Measurements from ENCODE around the gene WASHC1. TPM values are rescaled to one million over a fixed set of nuclear protein-coding genes. Genes with fewer than 3 reads are reported as not detected.
"Not testable (repeated sequence)": the region's sequence is repeated elsewhere in the genome, so short reads cannot be mapped to it uniquely, and the experiment has no call there.

WASHC1 gene
- total RNA-seq, 1 donor from 2014 or later, result 5.7 TPM

GRCh38 chr9:14129-14809 is 15.0 kb downstream of the WASHC1 start:
- not testable (repeated sequence) for H3K27ac ChIP-seq (ENCODE audit: low read depth, low read length); H3K36me3 ChIP-seq (ENCODE audit: control insufficient read depth in 3 of 3, insufficient read depth in 3 of 3, low read length in 3 of 3); H3K4me1 ChIP-seq (ENCODE audit: control insufficient read depth in 3 of 3, insufficient read depth in 3 of 3, low read length in 3 of 3)

GRCh38 chr9:11206-11605 is 18.1 kb downstream of the WASHC1 start:
- H3K4me1 ChIP-seq (ENCODE audit: control insufficient read depth in 3 of 3, insufficient read depth in 3 of 3, low read length in 3 of 3); H3K36me3 ChIP-seq (ENCODE audit: control insufficient read depth in 3 of 3, insufficient read depth in 3 of 3, low read length in 3 of 3); H3K27me3 ChIP-seq (ENCODE audit: control insufficient read depth in 3 of 3, insufficient read depth in 3 of 3, low read length in 3 of 3); H3K4me3 ChIP-seq (ENCODE audit: low read length in 3 of 3); H3K9me3 ChIP-seq (ENCODE audit: control insufficient read depth in 3 of 3, low read length in 3 of 3); H3K9ac ChIP-seq (ENCODE audit: low read depth in 1 of 3, low read length in 3 of 3); H3K27ac ChIP-seq (ENCODE audit: low read depth, low read length): not testable (repeated sequence)

More at GRCh38 chr9:14129-14809, 15.0 kb downstream of the WASHC1 start:
- not testable (repeated sequence) for H3K9me3 ChIP-seq (ENCODE audit: control insufficient read depth in 3 of 3, low read length in 3 of 3); H3K4me3 ChIP-seq (ENCODE audit: low read length in 3 of 3); H3K27me3 ChIP-seq (ENCODE audit: control insufficient read depth in 3 of 3, insufficient read depth in 3 of 3, low read length in 3 of 3); H3K9ac ChIP-seq (ENCODE audit: low read depth in 1 of 3, low read length in 3 of 3)

DNA sequence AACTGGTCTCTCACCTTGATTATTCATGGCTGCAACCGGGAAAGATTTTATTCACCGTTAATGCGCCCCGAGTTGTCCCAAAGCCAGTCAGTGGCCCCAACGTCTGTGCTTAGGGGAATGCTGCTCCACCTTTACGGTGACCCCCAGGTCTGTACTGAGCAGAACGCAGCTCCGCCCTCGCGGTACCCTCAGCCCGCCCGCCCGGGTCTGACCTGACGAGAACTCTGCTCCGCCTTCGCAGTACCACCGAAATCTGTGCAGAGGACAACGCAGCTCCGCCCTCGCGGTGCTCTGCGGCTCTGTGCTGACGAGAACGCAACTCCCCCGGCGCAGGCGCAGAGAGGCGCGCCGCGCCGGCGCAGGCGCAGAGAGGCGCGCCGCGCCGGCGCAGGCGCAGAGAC is 18.6 kb downstream of the WASHC1 start:
- H3K27ac ChIP-seq (ENCODE audit: low read depth, low read length); H3K4me3 ChIP-seq (ENCODE audit: low read length in 3 of 3); H3K9ac ChIP-seq (ENCODE audit: low read depth in 1 of 3, low read length in 3 of 3); H3K27me3 ChIP-seq (ENCODE audit: control insufficient read depth in 3 of 3, insufficient read depth in 3 of 3, low read length in 3 of 3); H3K9me3 ChIP-seq (ENCODE audit: control insufficient read depth in 3 of 3, low read length in 3 of 3); H3K4me1 ChIP-seq (ENCODE audit: control insufficient read depth in 3 of 3, insufficient read depth in 3 of 3, low read length in 3 of 3); H3K36me3 ChIP-seq (ENCODE audit: control insufficient read depth in 3 of 3, insufficient read depth in 3 of 3, low read length in 3 of 3): not testable (repeated sequence)

DNA sequence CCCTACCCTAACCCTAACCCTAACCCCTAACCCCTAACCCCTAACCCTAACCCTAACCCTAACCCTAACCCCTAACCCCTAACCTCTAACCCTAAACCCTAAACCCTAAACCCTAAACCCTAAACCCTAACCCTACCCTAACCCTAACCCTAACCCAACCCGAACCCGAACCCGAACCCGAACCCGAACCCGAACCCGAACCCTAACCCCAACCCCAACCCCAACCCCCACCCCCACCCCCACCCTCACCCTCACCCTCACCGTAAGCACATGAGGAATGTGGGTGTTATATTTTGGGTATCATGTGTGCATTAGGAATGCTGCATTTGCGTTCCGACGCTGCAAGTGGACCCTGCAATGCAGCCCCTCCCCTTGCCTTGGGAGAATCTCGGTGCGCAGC is 19.0 kb downstream of the WASHC1 start:
- not testable (repeated sequence) for H3K27ac ChIP-seq (ENCODE audit: low read depth, low read length); H3K9me3 ChIP-seq (ENCODE audit: control insufficient read depth in 3 of 3, low read length in 3 of 3); H3K36me3 ChIP-seq (ENCODE audit: control insufficient read depth in 3 of 3, insufficient read depth in 3 of 3, low read length in 3 of 3); H3K27me3 ChIP-seq (ENCODE audit: control insufficient read depth in 3 of 3, insufficient read depth in 3 of 3, low read length in 3 of 3); H3K4me1 ChIP-seq (ENCODE audit: control insufficient read depth in 3 of 3, insufficient read depth in 3 of 3, low read length in 3 of 3); H3K9ac ChIP-seq (ENCODE audit: low read depth in 1 of 3, low read length in 3 of 3); H3K4me3 ChIP-seq (ENCODE audit: low read length in 3 of 3)

Other genes starting within 250 kb of the WASHC1 start
- 0.52 TPM for gene FOXD4, start 89.0 kb upstream of the WASHC1 start, total RNA-seq
- gene ZNG1A, start 149.6 kb upstream of the WASHC1 start, total RNA-seq, result 25.1 TPM
- gene DOCK8, start 185.4 kb upstream of the WASHC1 start, total RNA-seq, result 13.0 TPM

All from skeletal muscle tissue (tissue), 4 donors.